ENCODE data around the gene ADGRV1.

Gene ADGRV1

GRCh38 chr5:91150234-91150633 is 591.6 kb downstream of the ADGRV1 start:
- H3K4me3 ChIP-seq (ENCODE audit: low read depth, low read length): no peak overlapping the region

GRCh38 chr5:91150636-91151035 is 592.0 kb downstream of the ADGRV1 start:
- H3K4me3 ChIP-seq (ENCODE audit: low read depth, low read length): no peak overlapping the region

GRCh38 chr5:91151947-91152346 is 593.4 kb downstream of the ADGRV1 start:
- H3K4me3 ChIP-seq (ENCODE audit: low read depth, low read length): no peak overlapping the region

- H3K4me3 ChIP-seq (ENCODE audit: low read depth, low read length): no peak overlapping the region
These were observed 595.7 kb downstream of the ADGRV1 start for GRCh38 chr5:91154338-91154737.

- H3K4me3 ChIP-seq (ENCODE audit: low read depth, low read length): no peak overlapping the region
These were observed 596.7 kb downstream of the ADGRV1 start for GRCh38 chr5:91155274-91155673.

- no peak overlapping the region for H3K4me3 ChIP-seq (ENCODE audit: low read depth, low read length)
These were observed 597.6 kb downstream of the ADGRV1 start for GRCh38 chr5:91156242-91156641.

GRCh38 chr5:91158011-91158410 is 599.4 kb downstream of the ADGRV1 start:
- H3K4me3 ChIP-seq (ENCODE audit: low read depth, low read length): no peak overlapping the region

- H3K4me3 ChIP-seq (ENCODE audit: low read depth, low read length): no peak overlapping the region
These were observed 601.0 kb downstream of the ADGRV1 start for GRCh38 chr5:91159647-91160046.

GRCh38 chr5:91160714-91161285 is 602.2 kb downstream of the ADGRV1 start:
- H3K4me3 ChIP-seq (ENCODE audit: low read depth, low read length): no peak overlapping the region

- no peak overlapping the region for H3K4me3 ChIP-seq (ENCODE audit: low read depth, low read length)
These were observed 604.2 kb downstream of the ADGRV1 start for GRCh38 chr5:91162534-91163381.

GRCh38 chr5:91164424-91164823 is 605.8 kb downstream of the ADGRV1 start:
- no peak overlapping the region for H3K4me3 ChIP-seq (ENCODE audit: low read depth, low read length)

GRCh38 chr5:91166059-91166807 is 607.6 kb downstream of the ADGRV1 start:
- no peak overlapping the region for H3K4me3 ChIP-seq (ENCODE audit: low read depth, low read length)

- no peak overlapping the region for H3K4me3 ChIP-seq (ENCODE audit: low read depth, low read length)
These were observed 610.3 kb downstream of the ADGRV1 start for GRCh38 chr5:91168859-91169258.

GRCh38 chr5:91170266-91170665 is 611.7 kb downstream of the ADGRV1 start:
- no peak overlapping the region for H3K4me3 ChIP-seq (ENCODE audit: low read depth, low read length)

GRCh38 chr5:91171322-91171721 is 612.7 kb downstream of the ADGRV1 start:
- no peak overlapping the region for H3K4me3 ChIP-seq (ENCODE audit: low read depth, low read length)

GRCh38 chr5:91174396-91174795 is 615.8 kb downstream of the ADGRV1 start:
- H3K4me3 ChIP-seq (ENCODE audit: low read depth, low read length): no peak overlapping the region

- no peak overlapping the region for H3K4me3 ChIP-seq (ENCODE audit: low read depth, low read length)
These were observed 617.1 kb downstream of the ADGRV1 start for GRCh38 chr5:91175708-91176107.

- no peak overlapping the region for H3K4me3 ChIP-seq (ENCODE audit: low read depth, low read length)
These were observed 617.9 kb downstream of the ADGRV1 start for GRCh38 chr5:91176288-91177016.

- H3K4me3 ChIP-seq (ENCODE audit: low read depth, low read length): no peak overlapping the region
These were observed 618.5 kb downstream of the ADGRV1 start for GRCh38 chr5:91177085-91177484.

GRCh38 chr5:91177639-91178038 is 619.0 kb downstream of the ADGRV1 start:
- H3K4me3 ChIP-seq (ENCODE audit: low read depth, low read length): no peak overlapping the region

GRCh38 chr5:91178461-91178860 is 619.9 kb downstream of the ADGRV1 start:
- H3K4me3 ChIP-seq (ENCODE audit: low read depth, low read length): no peak overlapping the region

All from iPS-11a (cell line).